Measurements from ENCODE around the gene APOH.
A peak's percentile ranks its signal among the peaks of the same experiment; 100 is the strongest.

APOH gene

GRCh38 chr17:66222798-66223350, 6.3 kb downstream of the APOH start:
- peaks cover 0 to 4% of the 10 kb centered on the region in 2 donors for H3K9me3 Mint-ChIP-seq
- no peaks in the 10 kb centered on the region for H3K4me1 Mint-ChIP-seq
- H3K36me3 Mint-ChIP-seq, result no peaks in the 10 kb centered on the region
- H3K4me3 Mint-ChIP-seq, result no peak overlapping the region
- ATAC-seq (replicated peaks) (no peak), DNase-seq (no peak)
- H3K27ac Mint-ChIP-seq, result no peak overlapping the region
- H3K27me3 Mint-ChIP-seq, result peaks cover 23 to 27% of the 10 kb centered on the region in 2 donors

DNA sequence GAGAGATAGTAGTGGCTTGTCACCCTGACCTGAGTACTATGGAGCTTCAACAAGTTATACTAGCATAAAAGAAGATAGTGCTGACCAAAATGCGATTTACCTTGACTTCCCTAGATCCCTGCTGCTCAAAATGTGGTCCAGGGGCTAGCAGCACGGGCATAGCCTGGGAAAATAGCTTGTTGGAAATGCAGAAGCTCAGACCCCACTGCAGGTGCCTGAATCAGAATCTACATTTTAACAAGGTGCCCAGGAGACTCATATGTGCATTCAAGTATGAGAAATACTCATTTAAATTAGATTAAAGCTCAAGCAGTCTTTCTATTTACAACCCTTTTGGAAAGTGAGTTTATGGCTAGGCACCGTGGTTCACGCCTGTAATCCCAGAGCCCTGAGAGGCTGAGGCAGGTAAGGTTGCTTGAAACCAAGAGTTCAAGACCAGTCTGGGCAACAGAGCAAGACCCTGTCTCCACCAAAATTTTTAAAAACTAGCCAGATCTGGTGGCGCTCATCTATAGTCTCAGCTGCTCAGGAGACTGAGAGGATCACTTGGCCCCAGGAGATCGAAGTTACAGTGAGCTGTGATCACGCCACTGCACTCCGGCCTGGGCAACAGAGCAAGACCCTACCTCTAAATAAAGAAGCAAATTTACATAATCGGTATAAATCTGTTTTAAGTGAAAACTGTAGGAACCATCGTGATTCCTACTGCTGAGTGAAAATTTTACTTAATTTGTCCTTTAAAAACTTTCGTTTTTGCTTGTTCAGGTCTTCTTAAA, 7.3 kb downstream of the APOH start:
- no peak overlapping the region for H3K4me3 Mint-ChIP-seq
- no peaks in the 10 kb centered on the region for H3K4me1 Mint-ChIP-seq
- H3K36me3 Mint-ChIP-seq, result no peaks in the 10 kb centered on the region
- ATAC-seq (replicated peaks), result no peak
- H3K9me3 Mint-ChIP-seq, result peaks cover 0 to 4% of the 10 kb centered on the region in 2 donors
- no peak overlapping the region for H3K27ac Mint-ChIP-seq
- no peak for DNase-seq
- peaks cover 25 to 33% of the 10 kb centered on the region in 2 donors for H3K27me3 Mint-ChIP-seq

GRCh38 chr17:66221343-66221742, 7.9 kb downstream of the APOH start:
- Mint-ChIP-seq H3K4me1 (no peaks in the 10 kb centered on the region), H3K27ac (no peak overlapping the region), H3K4me3 (no peak overlapping the region), H3K9me3 (peaks cover 0 to 4% of the 10 kb centered on the region in 2 donors), H3K36me3 (no peaks in the 10 kb centered on the region), H3K27me3 (peaks cover 25 to 33% of the 10 kb centered on the region in 2 donors)
- no peak for DNase-seq
- ATAC-seq (replicated peaks), result no peak

- peaks cover 35 to 39% of the 10 kb centered on the region in 2 donors for H3K27me3 Mint-ChIP-seq
- no peak overlapping the region for H3K4me3 Mint-ChIP-seq
- no peak for ATAC-seq (replicated peaks)
- DNase-seq, result no peak
- H3K27ac Mint-ChIP-seq, result no peak overlapping the region
- peaks cover 0 to 4% of the 10 kb centered on the region in 2 donors for H3K9me3 Mint-ChIP-seq
- H3K36me3 Mint-ChIP-seq, result no peaks in the 10 kb centered on the region
- H3K4me1 Mint-ChIP-seq, result no peaks in the 10 kb centered on the region
Observed at GRCh38 chr17:66220079-66220835, 9.0 kb downstream of the APOH start.

DNA sequence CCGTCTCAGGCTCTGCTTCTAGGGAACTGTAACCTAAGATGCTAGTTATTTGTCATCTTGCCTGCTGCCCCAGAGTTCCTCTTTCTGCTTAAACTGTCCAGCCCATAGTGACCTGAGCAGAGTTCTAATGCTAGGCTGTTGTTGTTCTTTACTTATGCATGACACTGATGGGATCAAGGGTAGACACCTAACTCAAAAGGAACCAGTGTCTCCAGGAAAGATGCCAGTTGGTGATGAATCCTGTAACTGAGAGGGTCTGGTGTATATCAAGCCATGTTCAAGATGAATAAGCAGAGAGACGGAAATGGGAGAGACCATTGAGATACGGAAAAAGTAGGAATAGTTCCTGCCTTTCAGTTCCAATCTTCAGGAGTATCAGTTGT, 13.7 kb downstream of the APOH start:
- no peak overlapping the region for H3K27ac Mint-ChIP-seq
- H3K27me3 Mint-ChIP-seq, result peaks cover 39 to 47% of the 10 kb centered on the region in 2 donors
- ATAC-seq (replicated peaks) (no peak), DNase-seq (no peak)
- H3K9me3 Mint-ChIP-seq, result no peaks in the 10 kb centered on the region
- H3K4me1 Mint-ChIP-seq, result no peaks in the 10 kb centered on the region
- H3K36me3 Mint-ChIP-seq, result no peaks in the 10 kb centered on the region
- no peak overlapping the region for H3K4me3 Mint-ChIP-seq

GRCh38 chr17:66214884-66215528, 14.2 kb downstream of the APOH start:
- ATAC-seq (replicated peaks), result no peak
- Mint-ChIP-seq H3K9me3 (no peaks in the 10 kb centered on the region), H3K36me3 (no peaks in the 10 kb centered on the region), H3K4me3 (no peak overlapping the region), H3K27me3 (peaks cover 41 to 48% of the 10 kb centered on the region in 2 donors), H3K4me1 (no peaks in the 10 kb centered on the region), H3K27ac (no peak overlapping the region)
- DNase-seq, result no peak

GRCh38 chr17:66211047-66211810, 18.0 kb downstream of the APOH start:
- ATAC-seq (replicated peaks), result no peak
- H3K4me3 Mint-ChIP-seq, result no peak overlapping the region
- H3K4me1 Mint-ChIP-seq, result no peaks in the 10 kb centered on the region
- H3K9me3 Mint-ChIP-seq, result peaks cover 5 to 7% of the 10 kb centered on the region in 2 donors
- no peak for DNase-seq
- no peak overlapping the region for H3K27ac Mint-ChIP-seq
- H3K27me3 Mint-ChIP-seq, result peaks cover 33 to 40% of the 10 kb centered on the region in 2 donors
- no peaks in the 10 kb centered on the region for H3K36me3 Mint-ChIP-seq

DNA sequence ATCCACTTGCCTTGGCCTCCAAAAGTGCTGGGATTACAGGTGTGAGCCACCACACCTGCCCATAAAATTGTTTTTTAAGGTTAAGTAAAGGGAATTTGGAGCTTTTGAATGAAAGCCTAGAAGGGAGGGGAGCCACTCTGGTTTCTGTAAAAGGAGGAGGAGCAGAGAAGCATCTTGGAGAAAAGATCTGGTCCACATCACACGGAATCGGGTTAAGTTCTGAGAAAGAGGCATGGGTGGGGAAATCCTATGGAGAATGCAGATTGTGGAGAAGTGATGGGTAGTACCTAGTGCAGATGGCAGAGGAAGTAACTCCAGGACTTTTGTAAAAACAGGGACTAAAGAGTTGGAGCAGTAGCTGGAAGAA, 19.0 kb downstream of the APOH start:
- Mint-ChIP-seq H3K4me3 (no peak overlapping the region), H3K36me3 (no peaks in the 10 kb centered on the region), H3K27me3 (peaks cover 23 to 31% of the 10 kb centered on the region in 2 donors)

DNA sequence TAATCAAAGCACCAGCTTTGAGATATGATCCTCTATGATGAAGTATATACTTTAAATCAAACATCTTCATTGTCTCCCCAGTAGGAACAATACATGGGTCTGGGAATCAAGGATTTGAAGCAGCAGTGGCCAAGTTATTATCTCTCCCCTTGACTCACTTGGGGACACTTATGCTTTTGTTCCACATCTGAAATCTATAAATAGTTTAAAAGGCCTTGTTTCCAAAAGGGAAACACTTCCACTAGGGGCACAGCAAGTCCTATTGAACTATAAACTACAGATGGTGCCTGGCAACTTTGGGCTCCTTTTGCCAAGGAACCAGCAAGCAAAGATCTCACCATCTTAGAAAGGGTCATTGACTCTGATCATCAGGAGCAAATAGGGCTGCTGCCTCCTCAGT, 21.3 kb downstream of the APOH start:
- Mint-ChIP-seq H3K4me3 (no peak overlapping the region), H3K36me3 (no peaks in the 10 kb centered on the region), H3K9me3 (peaks cover 5 to 7% of the 10 kb centered on the region in 2 donors), H3K27me3 (peaks cover 12 to 25% of the 10 kb centered on the region in 2 donors), H3K4me1 (no peaks in the 10 kb centered on the region), H3K27ac (no peak overlapping the region)
- no peak for ATAC-seq (replicated peaks)
- DNase-seq, result no peak

More for the DNA sequence above, 19.0 kb downstream of the APOH start:
- no peak for ATAC-seq (replicated peaks)
- H3K9me3 Mint-ChIP-seq, result peaks cover 5 to 7% of the 10 kb centered on the region in 2 donors
- no peak overlapping the region for H3K27ac Mint-ChIP-seq
- DNase-seq, result no peak
- no peaks in the 10 kb centered on the region for H3K4me1 Mint-ChIP-seq

GRCh38 chr17:66203274-66204015, 25.8 kb downstream of the APOH start:
- no peak overlapping the region for H3K27ac Mint-ChIP-seq
- no peak for ATAC-seq (replicated peaks)
- peaks cover 0 to 7% of the 10 kb centered on the region in 2 donors for H3K27me3 Mint-ChIP-seq
- no peaks in the 10 kb centered on the region for H3K36me3 Mint-ChIP-seq
- peaks cover 3 to 6% of the 10 kb centered on the region in 2 donors for H3K9me3 Mint-ChIP-seq
- H3K4me3 Mint-ChIP-seq, result no peak overlapping the region
- H3K4me1 Mint-ChIP-seq, result peaks cover 5% of the 10 kb centered on the region in 2 donors
- no peak for DNase-seq

DNA sequence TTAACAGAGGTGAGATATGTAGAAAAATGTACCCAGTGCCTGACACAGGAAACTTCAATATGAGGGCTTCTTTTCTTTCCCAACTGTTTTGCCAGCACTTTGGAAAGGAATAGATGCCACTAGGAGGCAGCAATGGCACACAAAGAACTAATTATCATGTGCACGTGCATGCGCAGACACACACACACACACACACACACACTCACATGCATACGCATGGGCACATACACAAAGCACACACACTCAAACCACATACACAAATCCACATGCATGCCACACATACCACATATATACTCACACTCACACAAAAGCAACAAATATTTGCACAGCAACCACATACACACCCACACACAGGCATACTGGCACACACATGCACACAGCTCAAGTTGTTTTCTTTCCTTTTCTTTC, 28.5 kb downstream of the APOH start:
- H3K36me3 Mint-ChIP-seq, result no peaks in the 10 kb centered on the region
- DNase-seq, result no peak
- H3K4me1 Mint-ChIP-seq, result peaks cover 5% of the 10 kb centered on the region in 2 donors
- ATAC-seq (replicated peaks), result peak in 1 of 2 donors; percentile 18
- no peak overlapping the region for H3K4me3 Mint-ChIP-seq
- H3K9me3 Mint-ChIP-seq, result no peaks in the 10 kb centered on the region
- peaks cover 0 to 7% of the 10 kb centered on the region in 2 donors for H3K27me3 Mint-ChIP-seq
- no peak overlapping the region for H3K27ac Mint-ChIP-seq

- Mint-ChIP-seq H3K36me3 (no peaks in the 10 kb centered on the region), H3K9me3 (no peaks in the 10 kb centered on the region), H3K27me3 (no peaks in the 10 kb centered on the region), H3K4me3 (no peak overlapping the region), H3K4me1 (peaks cover 11 to 15% of the 10 kb centered on the region in 2 donors), H3K27ac (no peak overlapping the region)
- DNase-seq, result no peak
- no peak for ATAC-seq (replicated peaks)
Observed at GRCh38 chr17:66198242-66198641, 31.0 kb downstream of the APOH start.

DNA sequence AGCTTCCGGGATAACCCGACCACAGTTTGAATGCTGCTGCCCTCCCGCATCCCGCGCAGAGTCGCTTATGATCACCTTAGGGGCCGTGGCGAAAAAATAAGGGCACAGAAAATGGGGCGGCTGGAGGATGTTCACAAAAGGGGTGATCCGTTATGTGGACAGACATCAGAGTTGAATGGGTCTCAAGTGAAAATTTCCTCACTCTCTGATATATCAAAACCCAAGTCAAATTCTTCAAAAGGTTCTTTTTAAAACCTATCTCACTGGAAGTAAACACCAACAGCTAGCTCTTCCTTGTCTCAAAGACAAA, 36.9 kb downstream of the APOH start:
- ATAC-seq (replicated peaks) (no peak), DNase-seq (no peak)
- Mint-ChIP-seq H3K27me3 (no peaks in the 10 kb centered on the region), H3K4me3 (peak overlapping the region; percentile 86 to 87), H3K27ac (peak overlapping the region; percentile 84), H3K4me1 (peaks cover 15 to 22% of the 10 kb centered on the region in 2 donors), H3K36me3 (no peaks in the 10 kb centered on the region), H3K9me3 (no peaks in the 10 kb centered on the region)

Data from stimulated activated naive B cell treated with anti-CD40 and anti-IgM and Interleukin-4, amounts not matched to agents 10 μg/mL and 1 μg/mL and 100 μg/mL, for 72 hours (primary cell).